ENCODE data around the gene KLK4. TPM values are rescaled to one million over a fixed set of nuclear protein-coding genes. Genes with fewer than 3 reads are reported as not detected.
A peak's percentile ranks its signal among the peaks of the same experiment; 100 is the strongest.

KLK4 gene
- total and polyA plus RNA-seq, 2 of the 13 experiments (the other 11 are each of a cell fraction or from before 2014, with no cell fraction given), result not detected

GRCh38 chr19:50921426-50922316, 10.5 kb upstream of the KLK4 start:
- H3K4me3 ChIP-seq (replicated peaks in 1 of 3; ENCODE audit: insufficient read depth in 1 of 3, low read depth in 2 of 3, low read length in 3 of 3), result no peak overlapping the region
- in situ Hi-C loops (cut with HindIII; ENCODE audit: extremely low pct_ligation_motif_present, low pct_unique_long_range_greater_than_20kb), result no loop called here
- WGBS (ENCODE audit: low lambda C conversion rate), result 4% methylated on average over 12 of the region's 12 CpGs
- TF ChIP-seq ZBTB42 (CRISPR knock-in tag; IDR thresholded peaks at IDR 0.05), result no peak
- TF ChIP-seq MXD4 (CRISPR knock-in tag; IDR thresholded peaks at IDR 0.05), result no peak
- no peak for TF ChIP-seq MTA3 (CRISPR knock-in tag; IDR thresholded peaks at IDR 0.05)
- no peak for TF ChIP-seq CEBPB (IDR thresholded peaks at IDR 0.05; ENCODE audit: borderline replicate concordance, low read depth, low read length)
- no peak for TF ChIP-seq ZNF670 (CRISPR knock-in tag; IDR thresholded peaks at IDR 0.05; ENCODE audit: borderline replicate concordance)
- TF ChIP-seq NAIF1 (CRISPR knock-in tag; IDR thresholded peaks at IDR 0.05; ENCODE audit: borderline replicate concordance), result no peak
- TF ChIP-seq IRF9 (CRISPR knock-in tag; IDR thresholded peaks at IDR 0.05; ENCODE audit: borderline replicate concordance), result no peak
- TF ChIP-seq IKZF5 (CRISPR knock-in tag; IDR thresholded peaks at IDR 0.05), result no peak
- no peak for TF ChIP-seq ATF4 (CRISPR knock-in tag; IDR thresholded peaks at IDR 0.05)
- no peak for TF ChIP-seq ZBTB39 (CRISPR knock-in tag; IDR thresholded peaks at IDR 0.05)
- TF ChIP-seq ZNF296 (CRISPR knock-in tag; conservative IDR thresholded peaks at IDR 0.05), result no peak
- TF ChIP-seq GPBP1L1 (CRISPR knock-in tag; IDR thresholded peaks at IDR 0.05), result no peak
- TF ChIP-seq KDM4B (CRISPR knock-in tag; IDR thresholded peaks at IDR 0.05), result no peak
- no peak for TF ChIP-seq ZNF337 (CRISPR knock-in tag; IDR thresholded peaks at IDR 0.05; ENCODE audit: borderline replicate concordance, low read depth)
- TF ChIP-seq BHLHE40 (IDR thresholded peaks at IDR 0.05; ENCODE audit: low read length), result no peak
- TF ChIP-seq MATR3 (CRISPR knock-in tag; IDR thresholded peaks at IDR 0.05), result no peak
- TF ChIP-seq ZNF737 (CRISPR knock-in tag; IDR thresholded peaks at IDR 0.05; ENCODE audit: borderline replicate concordance), result no peak

More at GRCh38 chr19:50921426-50922316, 10.5 kb upstream of the KLK4 start:
- Histone ChIP-seq H3K27ac (ENCODE audit: extremely low read length, insufficient read depth, low read length) (no peak overlapping the region), H3K4me1 (ENCODE audit: insufficient read depth, low read length) (no peaks in the 10 kb centered on the region), H2AFZ (ENCODE audit: low read length) (no peak overlapping the region), H3K9me3 (ENCODE audit: low read length) (no peaks in the 10 kb centered on the region), H3K79me2 (ENCODE audit: insufficient read depth, low read length) (no peaks in the 10 kb centered on the region), H4K20me1 (ENCODE audit: insufficient read depth, low read length) (no peaks in the 10 kb centered on the region), H3K9ac (ENCODE audit: insufficient read depth, low read depth, low read length) (no peak overlapping the region), H3K27me3 (ENCODE audit: control insufficient read depth in 1 of 2, insufficient read depth in 2 of 2, low read length in 2 of 2) (peaks cover 0 to 2% of the 10 kb centered on the region in 2 experiments; a peak in 2 of 5 replicates), H3K36me3 (replicated peaks in 1 of 2; ENCODE audit: control insufficient read depth in 1 of 2, insufficient read depth in 2 of 2, low read length in 2 of 2) (no peaks in the 10 kb centered on the region), H3K4me2 (ENCODE audit: low read depth, low read length) (no peak overlapping the region)
- ChIA-PET CTCF (ENCODE audit: low intra/inter-chr PET ratio, low total read pairs) (interaction anchor here (1.1 to 1.3 kb wide), 4 partner anchors 15 to 252 kb away, joined by 3 to 5 read pairs (median 4); no protein-coding TSS in a partner anchor), POLR2A (interaction anchor here (0.6 kb wide), 1 partner anchor 118 kb away, joined by 3 read pairs; no protein-coding TSS in a partner anchor)
- intact Hi-C loops (cut with micrococcal nuclease; ENCODE audit: unreplicated experiment), result no loop called here
- no TSS peak for BruUV-seq (replicated peaks)
- ATAC-seq (peak; percentile 38), FAIRE-seq (no peak), DNase-seq (ENCODE audit: low spot score) (no peak)
